NCI-H187 (cell line): ENCODE measurements around the gene MYL3.

Experiments
- DNase-seq, 2 experiments: peaks; one replicate each; lab custom pipeline; 2025; lab: John Stamatoyannopoulos, UW

Gene MYL3

DNA sequence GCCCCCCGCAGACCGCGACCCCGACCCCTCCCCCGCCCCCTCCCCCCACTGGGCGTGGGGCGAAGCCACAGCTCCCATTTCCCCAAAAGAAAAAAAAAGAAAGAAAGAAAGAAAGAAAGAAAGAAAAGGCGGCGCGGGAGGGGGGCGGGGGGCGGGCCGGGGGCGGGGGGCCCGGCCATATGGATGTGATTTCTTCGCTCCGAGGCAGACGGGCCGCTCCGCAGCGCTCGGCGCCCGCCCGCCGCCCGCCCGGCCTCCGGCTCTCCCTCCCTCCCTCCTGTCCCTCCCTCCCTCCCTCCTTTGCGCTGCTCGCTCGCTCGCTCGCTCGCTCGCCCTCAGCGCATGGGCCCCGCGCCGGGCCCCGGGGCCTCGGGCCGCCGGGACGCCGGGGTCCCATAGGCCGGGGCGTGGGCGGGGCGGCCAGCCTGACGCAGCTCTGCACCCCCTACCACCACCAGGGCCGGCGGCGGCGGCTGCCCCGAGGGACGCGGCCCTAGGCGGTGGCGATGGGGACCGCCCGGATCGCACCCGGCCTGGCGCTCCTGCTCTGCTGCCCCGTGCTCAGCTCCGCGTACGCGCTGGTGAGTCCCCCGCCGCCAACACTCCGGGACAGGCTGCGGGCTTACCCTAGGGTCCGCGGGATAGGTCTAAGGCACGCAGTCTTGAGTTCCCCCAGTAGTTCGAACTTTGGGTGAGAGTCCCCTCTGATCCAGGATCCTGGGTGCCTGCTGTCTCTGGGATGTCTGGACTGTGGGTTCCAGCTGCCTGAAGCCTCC is 20.0 kb upstream of the MYL3 start:
- DNase-seq: no peak

DNA sequence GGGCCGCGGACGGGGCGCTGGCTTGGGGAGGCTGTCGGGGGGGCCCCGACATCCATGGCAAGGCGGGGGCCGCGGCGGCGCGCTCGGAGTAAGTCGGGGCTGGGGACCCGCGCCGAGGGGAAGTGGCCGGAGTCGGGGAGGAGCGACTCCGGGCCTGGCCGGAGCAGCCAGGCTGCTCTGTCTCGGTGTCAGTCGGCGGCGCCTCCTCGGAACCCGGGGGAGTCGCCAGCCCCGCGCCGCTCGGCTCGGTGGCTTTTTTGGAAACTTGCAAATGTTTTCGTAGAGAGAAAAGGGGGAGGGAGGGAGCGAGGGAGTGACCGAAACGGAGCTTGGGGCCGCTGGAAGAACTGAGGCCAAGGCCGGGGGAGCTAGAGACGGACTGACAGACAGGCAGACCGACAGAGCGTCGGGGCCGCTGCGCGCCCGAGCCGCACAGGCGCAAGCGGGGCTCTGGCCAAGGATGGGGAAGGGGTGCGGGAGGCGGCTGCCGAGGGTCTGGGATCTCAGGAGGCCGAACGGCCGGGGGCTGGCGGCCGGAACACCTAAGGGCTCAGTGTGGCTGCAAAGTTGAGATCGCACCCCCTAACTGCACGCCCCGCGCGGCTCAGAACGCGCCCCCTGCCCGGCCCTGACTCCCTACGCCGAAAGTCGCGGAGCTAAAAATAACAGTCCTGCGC is 19.3 kb upstream of the MYL3 start:
- no peak for DNase-seq

DNA sequence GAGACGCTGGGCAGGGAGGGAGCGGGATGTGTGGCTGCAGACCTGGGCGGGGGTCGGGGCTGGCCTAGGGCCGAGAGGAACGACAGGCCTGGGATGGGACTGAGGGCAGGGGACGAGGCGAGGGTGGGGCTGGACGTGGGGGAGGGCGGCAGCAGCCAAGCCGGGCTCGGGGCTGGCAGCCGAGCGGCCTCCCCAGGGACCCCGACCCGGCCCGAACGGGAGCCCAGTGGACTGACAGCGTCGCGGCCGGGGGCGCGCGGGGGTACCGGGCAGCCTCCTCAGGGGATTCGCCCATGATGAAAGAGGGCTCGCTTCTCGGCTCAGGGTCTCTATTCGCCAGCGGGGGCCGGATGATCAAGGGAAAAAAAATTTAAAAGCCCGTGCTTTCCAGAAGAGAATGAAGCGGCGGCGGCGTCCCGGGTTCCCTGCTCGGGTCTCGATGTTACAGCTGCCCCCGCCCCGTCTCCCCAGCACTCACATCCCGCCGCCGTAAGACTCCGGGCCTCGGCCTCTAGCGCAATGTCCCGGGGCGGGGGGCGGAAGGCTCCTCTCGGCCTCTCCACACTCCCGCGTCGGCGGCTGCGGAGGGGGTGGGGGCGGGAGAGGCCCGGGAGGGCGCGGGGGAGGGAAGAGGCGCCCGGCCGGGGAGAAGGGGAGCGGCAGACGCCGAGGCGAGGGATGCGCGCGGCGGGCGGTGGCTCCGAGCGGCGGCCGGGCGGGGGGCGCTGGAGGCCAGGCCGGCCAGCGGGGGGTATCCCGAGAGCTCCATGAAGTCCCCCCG is 18.5 kb upstream of the MYL3 start:
- no peak for DNase-seq

DNA sequence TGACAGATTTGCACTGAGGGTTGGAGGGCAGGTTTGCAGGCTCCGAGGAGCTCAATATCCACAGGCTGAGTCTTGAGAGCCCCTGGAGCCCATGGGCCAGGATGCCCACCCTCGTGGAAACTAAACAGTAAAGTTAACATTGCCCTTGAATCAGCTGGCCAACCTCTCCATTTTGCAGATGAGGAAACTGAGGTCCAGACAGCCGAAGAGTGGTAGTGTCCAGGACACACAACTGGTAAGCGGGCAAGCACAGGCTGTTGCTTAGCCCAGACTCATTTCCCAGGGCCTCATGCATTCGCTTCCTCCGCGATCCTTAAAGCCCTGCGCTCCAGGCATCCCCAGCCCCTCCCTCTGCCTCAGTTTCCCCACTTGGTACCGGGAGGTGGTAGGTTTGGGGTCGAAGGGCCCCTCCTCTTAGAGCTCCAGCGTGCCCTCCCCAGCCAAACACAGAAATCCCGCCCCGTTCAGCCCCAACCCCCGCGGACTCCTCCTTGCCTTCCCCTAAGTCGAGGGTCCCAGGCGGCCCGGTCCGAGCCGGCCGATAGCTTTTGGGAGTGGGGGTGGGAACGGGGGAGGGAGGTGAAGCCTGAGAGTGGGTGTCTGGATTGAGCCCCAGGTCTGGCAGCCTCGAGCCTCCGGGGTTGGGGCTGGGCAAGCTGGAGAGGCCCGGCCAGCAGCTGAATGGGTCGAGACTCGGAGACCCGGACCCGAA is 17.8 kb upstream of the MYL3 start:
- no peak for DNase-seq

DNA sequence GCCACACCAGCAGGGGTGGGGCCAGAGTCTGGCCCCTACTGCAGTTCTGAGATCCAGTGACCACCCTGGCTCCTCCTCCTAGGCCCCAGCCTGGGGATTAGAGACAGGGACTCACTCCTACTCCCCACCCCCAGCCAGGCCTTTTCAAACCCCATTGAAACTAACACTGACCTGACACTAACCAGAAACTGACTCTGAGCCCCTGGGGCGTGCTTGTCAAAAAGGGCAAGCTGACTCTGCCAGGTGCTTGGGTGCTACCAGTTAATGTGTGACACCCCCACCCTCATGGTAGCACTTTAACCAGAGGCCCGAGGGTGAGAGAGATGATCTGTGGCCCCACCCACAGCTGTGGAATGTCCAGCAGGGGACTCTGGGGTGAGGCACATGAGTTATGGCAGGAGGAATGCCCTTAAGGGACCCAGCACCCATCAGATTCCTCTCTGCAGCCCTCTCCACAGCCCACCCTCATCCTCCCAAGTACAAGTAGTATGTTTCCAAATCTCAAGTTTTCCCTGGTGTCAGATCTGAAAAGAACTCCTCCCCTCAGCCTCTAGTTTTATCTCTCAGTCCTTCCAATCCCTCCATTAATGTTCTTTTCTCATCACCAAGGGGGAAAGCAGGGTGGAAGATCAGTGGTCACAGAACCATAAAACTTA is 15.7 kb upstream of the MYL3 start:
- no peak for DNase-seq

DNA sequence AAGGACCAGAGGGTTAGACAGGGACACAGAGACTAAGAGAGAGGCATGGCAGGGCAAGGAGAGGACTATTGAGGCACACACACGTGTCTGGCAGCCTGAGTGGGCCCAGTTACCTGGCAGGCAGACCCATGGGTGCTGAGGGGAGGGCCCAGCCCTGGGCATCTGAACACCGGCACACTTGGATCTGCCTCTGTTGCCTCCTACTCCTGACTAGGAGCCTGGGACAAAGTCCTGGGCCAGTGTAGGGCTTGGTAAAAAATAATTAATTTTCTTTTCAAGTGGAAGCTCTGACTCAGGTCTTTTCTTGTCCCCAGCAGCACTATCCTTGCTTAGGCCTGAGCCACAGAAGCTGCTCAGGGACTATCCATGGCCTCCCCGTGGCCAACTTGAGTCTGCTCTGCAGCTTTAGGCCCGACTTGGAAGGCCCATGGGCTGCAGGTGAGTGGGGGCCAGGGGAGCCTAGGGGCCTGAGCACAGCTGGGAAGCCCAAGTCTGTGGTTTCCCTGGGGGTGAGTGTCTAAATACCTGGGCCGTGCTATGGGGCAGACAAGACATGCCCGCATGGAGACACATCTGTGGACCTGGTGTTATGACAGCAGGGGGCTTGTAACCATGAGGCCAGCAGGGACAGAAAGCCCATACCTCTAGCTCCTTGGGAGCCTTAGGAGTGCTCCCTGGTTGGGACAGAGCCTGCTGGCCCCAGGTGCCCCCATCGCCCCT is 14.3 kb upstream of the MYL3 start, which contains the start of gene PTH1R:
Gene PTH1R, plus strand, starts transcription at position 316 of the 720 bp plus-strand sequence. CDS start 5,839 bp downstream, outside the sequence.
- no peak for DNase-seq

DNA sequence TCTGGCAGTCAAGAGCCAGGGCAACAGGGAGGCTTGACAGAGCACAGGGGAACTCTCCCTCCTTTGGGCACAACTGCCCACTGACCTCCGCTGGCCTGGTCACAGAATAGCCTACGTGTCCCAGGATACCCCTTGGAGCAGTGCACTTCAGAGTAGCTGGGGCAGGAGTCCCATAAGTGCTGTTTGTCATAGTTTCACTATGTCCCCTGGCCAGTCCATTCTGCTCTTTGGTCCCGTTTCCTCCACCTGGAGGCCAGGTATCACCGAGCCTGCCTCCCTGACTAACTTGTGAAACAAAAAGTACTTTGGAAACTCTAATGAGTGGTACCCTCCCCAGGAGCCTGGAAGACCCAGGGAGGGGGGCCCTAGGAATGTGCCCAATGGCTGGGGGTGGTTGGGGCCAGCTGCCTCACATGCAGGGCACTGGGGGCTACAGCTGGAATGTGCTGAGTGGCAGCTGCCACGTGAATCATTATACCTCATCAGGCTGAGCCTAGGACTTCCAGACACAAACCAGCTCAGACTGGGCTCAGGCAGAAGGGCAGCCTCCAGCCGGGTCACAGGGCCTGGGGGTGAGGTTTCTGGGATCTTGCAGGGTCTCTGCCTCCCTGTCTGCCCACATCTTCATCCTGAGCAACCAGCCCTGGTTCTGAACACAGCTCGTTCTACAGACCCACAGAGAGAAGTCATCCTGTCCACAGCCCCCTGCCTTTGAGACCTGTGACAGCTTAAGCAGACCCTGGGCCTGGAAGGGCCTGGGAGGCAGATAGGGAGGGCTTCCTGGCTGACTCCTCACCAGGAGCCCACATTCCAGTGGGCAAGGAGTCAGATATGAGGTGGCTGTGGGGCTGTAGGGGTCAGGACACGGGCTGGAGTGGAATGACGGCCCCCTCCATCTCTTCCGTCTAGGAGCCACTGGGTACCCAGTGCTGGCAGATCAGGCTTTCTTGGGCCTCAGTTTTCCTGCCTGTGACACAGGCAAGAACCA is 13.4 kb upstream of the MYL3 start:
- no peak for DNase-seq

DNA sequence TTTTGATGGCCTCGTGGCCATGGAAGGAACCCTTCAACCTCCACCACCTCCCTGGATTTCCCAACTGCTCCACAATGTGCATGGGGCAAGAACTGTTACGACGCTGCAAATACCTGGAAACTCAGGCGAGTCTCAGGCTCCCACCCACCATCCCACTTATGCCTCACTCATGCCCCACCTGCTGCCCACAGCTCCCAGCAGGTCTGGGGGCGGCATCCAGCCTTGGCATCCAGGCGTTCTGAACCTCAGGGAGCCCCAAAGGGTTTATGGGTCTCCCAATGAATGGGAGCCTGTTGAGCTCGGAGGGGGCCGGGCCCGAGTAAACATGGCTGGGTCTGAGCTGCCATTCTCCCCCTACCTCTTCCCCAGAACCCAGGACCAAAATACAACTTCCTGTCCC is 12.3 kb upstream of the MYL3 start:
- no peak for DNase-seq

DNA sequence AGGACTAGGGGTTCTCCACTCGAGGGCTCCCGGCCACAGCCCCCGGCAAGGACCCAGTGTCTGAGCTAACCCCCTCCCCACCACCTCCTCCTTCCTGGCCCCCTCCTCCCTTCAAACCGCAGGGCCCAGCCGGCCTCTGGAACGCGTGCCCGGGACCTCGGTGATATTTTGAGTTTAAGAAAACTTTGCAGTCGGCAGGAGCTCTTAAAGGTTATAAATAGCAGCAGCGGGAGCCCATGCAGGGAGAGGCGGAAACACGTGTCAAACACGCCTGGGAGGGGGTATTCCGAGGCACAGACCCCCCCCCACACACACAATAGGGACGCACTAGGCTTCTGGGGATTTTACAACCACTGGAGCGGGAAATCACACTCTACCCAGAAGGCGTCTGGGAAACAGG is 11.2 kb upstream of the MYL3 start:
- no peak for DNase-seq

DNA sequence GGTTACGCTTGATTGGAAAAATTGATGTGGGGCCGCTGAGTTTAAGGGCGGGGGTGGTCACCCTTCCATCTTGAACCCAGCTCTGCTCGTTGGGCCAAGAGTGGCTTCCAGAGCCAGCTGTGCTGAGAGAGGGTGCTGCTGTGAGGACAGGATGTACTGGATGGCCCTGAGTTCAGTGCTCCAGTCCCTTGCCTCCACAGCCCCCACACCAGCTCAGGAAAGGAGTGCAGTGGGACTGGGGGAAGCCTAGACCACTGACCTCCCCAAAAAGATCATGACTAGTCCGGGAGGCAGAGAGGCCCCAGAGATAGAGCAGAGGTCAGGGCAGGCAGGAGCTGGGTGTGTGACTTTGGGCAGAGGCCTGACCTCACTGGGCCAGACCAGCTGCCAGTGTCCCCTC is 10.3 kb upstream of the MYL3 start:
- DNase-seq: no peak

DNA sequence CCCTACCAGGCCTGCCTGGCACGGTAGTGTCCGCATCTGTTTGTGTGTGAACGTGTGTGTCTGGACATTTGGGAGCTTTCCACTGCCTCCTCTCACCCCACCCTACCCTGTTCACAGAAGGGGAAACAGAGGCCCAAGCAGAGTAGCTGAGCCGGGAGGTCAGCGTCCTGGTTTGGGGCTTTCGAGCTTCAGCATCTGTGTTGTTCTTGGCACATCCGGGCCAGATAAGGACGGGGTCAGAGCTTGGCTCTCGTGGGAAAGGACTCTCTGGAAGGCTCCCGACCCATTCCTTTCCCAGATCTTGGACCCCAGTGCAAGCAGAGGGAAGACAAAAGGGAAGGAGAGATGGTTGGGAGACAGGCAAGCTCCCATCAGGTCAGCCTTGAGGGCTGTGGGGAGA is 8.0 kb upstream of the MYL3 start:
- no peak for DNase-seq

DNA sequence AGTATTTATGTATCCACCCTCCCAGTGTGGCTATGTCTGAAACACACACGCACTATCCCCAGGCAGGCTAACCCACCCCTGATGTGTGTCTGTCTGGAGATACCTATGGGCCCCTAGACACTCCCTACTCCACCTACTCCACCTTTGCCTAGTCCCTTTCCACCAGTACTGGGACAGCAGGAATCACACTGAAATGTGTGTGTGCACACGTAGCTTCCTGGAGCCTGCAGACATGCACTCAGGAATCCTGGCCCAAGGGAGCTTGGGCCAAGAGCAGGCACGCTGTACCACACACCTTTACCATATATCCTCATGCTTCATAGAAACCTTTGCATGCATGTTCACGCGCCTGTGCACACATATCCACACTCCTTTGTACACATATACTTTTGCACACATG is 7.4 kb upstream of the MYL3 start:
- DNase-seq: no peak

DNA sequence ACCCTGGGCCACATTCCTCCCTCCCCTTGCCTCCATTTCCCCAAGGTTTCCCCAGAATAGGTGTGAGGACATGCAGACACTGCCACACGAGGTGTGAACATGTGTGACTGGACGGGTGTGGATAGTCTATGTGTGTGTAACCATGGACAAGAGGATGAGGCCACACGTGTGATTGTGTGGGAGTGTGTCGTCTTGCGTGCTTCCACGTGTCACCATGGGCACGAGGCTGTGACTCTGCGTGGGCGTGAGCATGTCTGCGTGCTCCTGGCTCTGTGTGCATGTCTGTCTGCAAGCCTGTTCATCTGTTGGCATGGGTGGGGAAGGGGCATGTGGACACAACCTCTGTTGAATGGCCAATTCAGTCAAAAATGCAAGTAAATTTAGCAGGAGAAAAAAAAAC is 6.2 kb upstream of the MYL3 start:
- DNase-seq: no peak

DNA sequence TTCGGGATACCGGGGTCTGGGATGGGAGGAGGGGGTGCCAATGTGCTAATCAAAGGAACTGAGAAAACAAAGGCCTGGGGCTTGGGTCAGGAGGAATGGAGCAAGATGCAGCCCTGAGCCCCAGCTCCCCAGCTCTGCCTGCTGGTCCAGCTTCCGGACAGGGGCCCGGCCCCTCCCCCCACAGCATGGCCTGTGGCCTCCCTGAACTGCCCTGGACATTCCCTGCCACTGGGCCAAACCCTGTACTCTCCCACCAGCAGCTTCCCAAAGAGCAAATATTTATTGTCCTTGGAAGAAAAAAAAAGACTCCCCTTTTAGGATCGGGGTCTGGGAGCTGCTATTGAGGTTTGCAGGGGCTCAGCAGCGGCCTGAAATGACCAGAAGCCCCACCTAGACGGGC is 5.7 kb upstream of the MYL3 start:
- DNase-seq: no peak

DNA sequence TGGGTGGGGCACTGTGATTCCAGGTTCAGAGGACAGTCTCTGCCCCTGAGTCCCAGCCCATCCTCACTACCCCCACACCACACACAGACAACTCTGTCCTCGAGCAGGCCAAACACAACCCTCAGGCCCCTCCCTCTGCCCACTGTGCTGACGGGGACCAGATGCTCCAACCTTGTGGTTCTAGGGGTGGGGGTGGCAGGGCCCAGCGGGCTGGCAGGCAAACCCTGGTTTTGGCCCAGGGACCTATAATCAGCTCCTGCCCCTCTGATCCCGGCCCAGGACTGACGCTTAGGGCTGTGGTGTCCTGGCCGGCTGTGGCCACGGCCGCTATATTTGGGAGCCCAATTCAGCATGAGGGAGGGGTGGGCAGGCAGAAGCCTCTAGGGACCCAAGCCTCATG is 5.0 kb upstream of the MYL3 start:
- no peak for DNase-seq

DNA sequence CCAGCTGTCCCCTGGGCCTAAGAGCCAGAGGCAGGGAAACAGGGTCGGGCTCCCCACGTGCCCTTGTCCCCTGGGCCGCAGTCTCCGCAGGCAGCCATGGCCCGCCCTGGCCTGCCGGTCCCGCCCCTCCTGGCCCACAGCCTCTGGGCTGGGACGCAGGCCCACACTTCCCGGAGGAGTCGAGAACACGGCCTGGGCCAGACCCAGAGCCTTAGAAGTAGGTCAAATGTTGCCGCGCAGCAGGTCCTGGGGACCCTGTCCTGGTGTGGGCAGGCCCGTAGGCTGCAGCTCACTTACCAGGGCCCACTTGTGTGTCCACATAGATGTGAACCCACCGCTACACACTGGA is 4.3 kb upstream of the MYL3 start:
- no peak for DNase-seq

DNA sequence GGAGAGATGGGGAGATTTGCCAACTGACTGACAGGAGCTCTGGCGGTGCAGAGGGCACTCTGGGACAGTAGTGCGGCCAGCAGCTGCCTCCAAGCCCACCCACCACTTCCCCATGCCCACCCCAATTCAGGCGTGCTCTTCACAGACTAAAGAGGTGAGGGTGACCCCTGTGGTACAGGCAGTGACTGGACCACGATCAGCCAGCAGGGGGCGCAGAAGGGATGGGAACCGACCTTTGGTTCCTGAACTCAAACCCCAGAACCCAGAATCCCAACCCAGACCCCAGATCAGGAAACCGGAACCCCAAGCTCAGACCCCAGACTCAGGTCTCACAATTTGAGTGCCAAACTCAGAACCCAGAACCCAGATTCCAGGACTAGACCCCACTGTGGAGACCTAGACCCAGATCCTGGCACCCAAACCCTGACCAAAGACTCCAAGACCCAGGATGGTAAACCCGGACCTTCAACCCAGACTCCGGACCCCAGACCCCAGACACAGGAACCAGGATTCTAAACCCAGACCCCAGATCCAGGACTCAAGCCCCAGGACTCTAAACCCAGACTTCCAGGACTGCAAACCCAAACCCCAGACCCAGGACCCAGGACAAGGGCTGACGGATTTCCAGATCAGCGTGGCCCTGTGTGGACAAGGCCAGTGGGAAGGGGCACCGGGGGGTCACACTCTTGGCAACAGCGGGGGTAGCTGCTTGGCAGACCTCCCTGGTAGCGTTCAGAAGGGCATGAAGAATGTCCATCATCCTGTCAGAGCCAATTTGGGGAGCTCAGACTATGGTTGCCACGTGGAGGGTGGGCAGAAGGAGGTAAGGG is 3.7 kb upstream of the MYL3 start:
- peak in 1 of 2 experiments; percentile 2 for DNase-seq

DNA sequence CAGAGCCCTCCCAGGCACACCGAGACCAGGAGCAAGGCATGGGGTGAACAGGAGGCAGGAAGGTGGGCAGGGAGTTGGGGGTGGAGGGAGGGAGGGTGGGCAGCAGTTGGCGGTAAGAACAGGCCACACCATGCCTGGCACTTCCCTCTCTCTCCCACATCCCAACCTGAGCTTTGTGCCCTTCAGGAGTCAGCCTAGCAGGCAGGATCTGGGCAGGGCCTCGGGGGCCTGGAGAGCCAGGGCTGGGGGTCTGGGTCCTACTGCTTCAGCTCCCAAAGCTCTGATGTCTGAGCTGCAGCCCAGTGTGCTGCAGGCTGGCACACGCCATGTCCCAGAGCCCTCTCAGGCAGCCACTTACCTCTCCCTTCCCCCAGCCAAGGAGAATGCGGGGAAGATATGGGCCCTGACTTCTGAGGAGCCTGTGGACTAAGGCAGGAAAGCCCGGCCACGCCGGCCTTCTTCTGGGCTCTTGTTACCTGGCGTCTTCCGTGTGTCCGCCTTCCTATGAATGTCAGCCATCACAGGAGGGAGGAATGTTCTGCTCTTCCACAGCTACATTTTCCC is 2.9 kb upstream of the MYL3 start:
- no peak for DNase-seq

DNA sequence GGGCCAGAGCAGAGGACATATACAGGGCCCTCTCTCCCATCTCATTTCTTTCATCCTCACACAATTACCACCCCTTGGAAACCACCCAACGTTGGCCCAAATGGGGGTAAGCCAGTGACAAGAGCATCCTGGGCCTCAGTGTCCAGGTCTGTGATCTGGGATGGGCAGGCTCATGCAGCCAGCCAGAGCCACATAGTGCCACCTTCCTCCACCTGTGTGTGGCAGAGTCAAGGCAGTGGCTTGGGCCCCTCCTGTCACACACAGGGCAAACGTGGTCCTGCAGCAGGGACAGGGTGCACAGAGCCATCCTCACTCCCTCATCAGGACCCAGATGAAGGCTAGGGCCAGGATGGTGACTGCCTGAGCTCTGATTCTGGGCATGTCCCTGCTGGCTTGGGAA is 2.3 kb upstream of the MYL3 start:
- DNase-seq: no peak
